Loucy (cell line): Measurements from ENCODE around the gene C1orf167.
A peak's percentile ranks its signal among the peaks of the same experiment; 100 is the strongest.

ENCODE experiments used
- H2AFZ ChIP-seq: fragments of 200-600 bp; sonication (generic); 2 replicates; pipeline ENCODE4 v1.6.0; 2016; ENCODE audit warnings: antibody characterized with exemption, mild to moderate bottlenecking, low read length, moderate library complexity
- H3F3A ChIP-seq: fragments of 200-600 bp; 2 replicates; pipeline ENCODE4 v1.6.0; 2016; ENCODE audit warnings: antibody characterized with exemption, low read depth, mild to moderate bottlenecking
- H3K27me3 ChIP-seq: fragments of 200-600 bp; sonication (generic); 2 replicates; pipeline ENCODE4 v1.6.1; 2014; ENCODE audit warnings: low read length, mild to moderate bottlenecking; ENCODE audit not compliant: insufficient read depth, poor library complexity, severe bottlenecking
- H3K36me3 ChIP-seq: fragments of 200-600 bp; sonication (generic); 2 replicates; pipeline ENCODE4 v1.6.1; 2016; ENCODE audit warnings: low read length; ENCODE audit not compliant: insufficient read depth
- H3K4me1 ChIP-seq: fragments of 200-600 bp; sonication (generic); 2 replicates; pipeline ENCODE4 v1.5.1; 2014; ENCODE audit warnings: low read length, mild to moderate bottlenecking; ENCODE audit not compliant: insufficient read depth, poor library complexity, severe bottlenecking
- H3K4me2 ChIP-seq: fragments of 200-600 bp; sonication (generic); 2 replicates; pipeline ENCODE4 v1.6.0; 2014; ENCODE audit warnings: antibody characterized with exemption, low read length, low read depth, mild to moderate bottlenecking; ENCODE audit not compliant: poor library complexity, severe bottlenecking
- H3K4me3 ChIP-seq: fragments of 200-600 bp; sonication (generic); 2 replicates; pipeline ENCODE4 v1.5.1; 2014; ENCODE audit warnings: low read length, mild to moderate bottlenecking, mixed read lengths; ENCODE audit not compliant: poor library complexity, severe bottlenecking
- H3K79me2 ChIP-seq: fragments of 200-600 bp; sonication (generic); 2 replicates; pipeline ENCODE4 v1.6.1; 2014; ENCODE audit warnings: low read length; ENCODE audit not compliant: insufficient read depth
- H3K9ac ChIP-seq: fragments of 200-600 bp; sonication (generic); 2 replicates; pipeline ENCODE4 v1.6.0; 2014; ENCODE audit warnings: mild to moderate bottlenecking, low read depth, low read length, moderate library complexity; ENCODE audit not compliant: poor library complexity, severe bottlenecking
- H3K9me2 ChIP-seq: fragments of 200-600 bp; sonication (generic); replicated peaks from 2 replicates; pipeline ENCODE4 v1.6.1; 2016; ENCODE audit warnings: low read depth, low read length, mixed read lengths
- H3K9me3 ChIP-seq: fragments of 200-600 bp; sonication (generic); 2 replicates; pipeline ENCODE4 v1.6.1; 2014; ENCODE audit warnings: mild to moderate bottlenecking, antibody characterized with exemption, low read length, low read depth; ENCODE audit not compliant: insufficient read depth
- H4K20me1 ChIP-seq: fragments of 200-600 bp; sonication (generic); 2 replicates; pipeline ENCODE4 v1.6.0; 2014; ENCODE audit warnings: antibody characterized with exemption, low read length, mild to moderate bottlenecking; ENCODE audit not compliant: insufficient read depth, poor library complexity, severe bottlenecking
- EZH2phosphoT487 ChIP-seq: fragments of 200-600 bp; IDR thresholded peaks from 2 replicates; pipeline ENCODE4 v1.6.1; 2018; ENCODE audit warnings: antibody characterized with exemption, mild to moderate bottlenecking, moderate library complexity, borderline replicate concordance
- TF ChIP-seq, protein P1 (sequence below): fragments of 200-600 bp; sonication (generic); conservative IDR thresholded peaks from 2 replicates; pipeline ENCODE4 v1.5.1; 2014; ENCODE audit warnings: mild to moderate bottlenecking, antibody characterized with exemption, low read length

The C1orf167 gene

DNA sequence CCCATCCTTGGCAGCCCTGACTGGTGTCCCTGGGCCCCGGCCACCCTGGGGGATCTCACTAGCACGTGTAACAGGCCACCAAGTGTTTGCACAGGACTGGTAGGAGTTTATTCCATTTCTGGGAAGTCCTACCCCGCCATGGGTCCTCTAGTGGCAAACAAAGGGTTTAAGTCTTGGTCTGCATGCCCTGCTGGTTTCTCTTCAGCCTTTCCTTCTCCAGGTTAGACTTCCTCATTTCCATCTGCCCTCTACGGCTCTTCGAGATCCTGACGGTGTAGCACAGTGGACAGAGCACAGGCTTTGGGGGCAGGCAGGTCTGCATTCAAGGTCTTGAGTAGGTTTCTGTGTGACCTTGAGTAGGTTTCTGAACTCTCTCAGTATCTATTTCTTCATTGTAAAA is 23.2 kb upstream of the C1orf167 start:
- Histone ChIP-seq H3K4me1 (peaks cover 78% of the 10 kb centered on the region), H3K9me3 (no peaks in the 10 kb centered on the region), H3K4me3 (no peak overlapping the region), H3K9me2 (no peaks in the 10 kb centered on the region), H3F3A (peaks cover 8% of the 10 kb centered on the region; the same call in 1 of the 2 replicates), H3K27me3 (no peaks in the 10 kb centered on the region), H3K79me2 (no peaks in the 10 kb centered on the region), H4K20me1 (no peaks in the 10 kb centered on the region), H2AFZ (no peak overlapping the region), H3K4me2 (peak overlapping the region; percentile 89), H3K9ac (peak overlapping the region; percentile 81), H3K36me3 (no peaks in the 10 kb centered on the region)
- TF ChIP-seq, protein P1, sequence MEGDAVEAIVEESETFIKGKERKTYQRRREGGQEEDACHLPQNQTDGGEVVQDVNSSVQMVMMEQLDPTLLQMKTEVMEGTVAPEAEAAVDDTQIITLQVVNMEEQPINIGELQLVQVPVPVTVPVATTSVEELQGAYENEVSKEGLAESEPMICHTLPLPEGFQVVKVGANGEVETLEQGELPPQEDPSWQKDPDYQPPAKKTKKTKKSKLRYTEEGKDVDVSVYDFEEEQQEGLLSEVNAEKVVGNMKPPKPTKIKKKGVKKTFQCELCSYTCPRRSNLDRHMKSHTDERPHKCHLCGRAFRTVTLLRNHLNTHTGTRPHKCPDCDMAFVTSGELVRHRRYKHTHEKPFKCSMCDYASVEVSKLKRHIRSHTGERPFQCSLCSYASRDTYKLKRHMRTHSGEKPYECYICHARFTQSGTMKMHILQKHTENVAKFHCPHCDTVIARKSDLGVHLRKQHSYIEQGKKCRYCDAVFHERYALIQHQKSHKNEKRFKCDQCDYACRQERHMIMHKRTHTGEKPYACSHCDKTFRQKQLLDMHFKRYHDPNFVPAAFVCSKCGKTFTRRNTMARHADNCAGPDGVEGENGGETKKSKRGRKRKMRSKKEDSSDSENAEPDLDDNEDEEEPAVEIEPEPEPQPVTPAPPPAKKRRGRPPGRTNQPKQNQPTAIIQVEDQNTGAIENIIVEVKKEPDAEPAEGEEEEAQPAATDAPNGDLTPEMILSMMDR, result no peak; the same call in 1 of the 2 replicates
- TF ChIP-seq EZH2phosphoT487, result no peak

DNA sequence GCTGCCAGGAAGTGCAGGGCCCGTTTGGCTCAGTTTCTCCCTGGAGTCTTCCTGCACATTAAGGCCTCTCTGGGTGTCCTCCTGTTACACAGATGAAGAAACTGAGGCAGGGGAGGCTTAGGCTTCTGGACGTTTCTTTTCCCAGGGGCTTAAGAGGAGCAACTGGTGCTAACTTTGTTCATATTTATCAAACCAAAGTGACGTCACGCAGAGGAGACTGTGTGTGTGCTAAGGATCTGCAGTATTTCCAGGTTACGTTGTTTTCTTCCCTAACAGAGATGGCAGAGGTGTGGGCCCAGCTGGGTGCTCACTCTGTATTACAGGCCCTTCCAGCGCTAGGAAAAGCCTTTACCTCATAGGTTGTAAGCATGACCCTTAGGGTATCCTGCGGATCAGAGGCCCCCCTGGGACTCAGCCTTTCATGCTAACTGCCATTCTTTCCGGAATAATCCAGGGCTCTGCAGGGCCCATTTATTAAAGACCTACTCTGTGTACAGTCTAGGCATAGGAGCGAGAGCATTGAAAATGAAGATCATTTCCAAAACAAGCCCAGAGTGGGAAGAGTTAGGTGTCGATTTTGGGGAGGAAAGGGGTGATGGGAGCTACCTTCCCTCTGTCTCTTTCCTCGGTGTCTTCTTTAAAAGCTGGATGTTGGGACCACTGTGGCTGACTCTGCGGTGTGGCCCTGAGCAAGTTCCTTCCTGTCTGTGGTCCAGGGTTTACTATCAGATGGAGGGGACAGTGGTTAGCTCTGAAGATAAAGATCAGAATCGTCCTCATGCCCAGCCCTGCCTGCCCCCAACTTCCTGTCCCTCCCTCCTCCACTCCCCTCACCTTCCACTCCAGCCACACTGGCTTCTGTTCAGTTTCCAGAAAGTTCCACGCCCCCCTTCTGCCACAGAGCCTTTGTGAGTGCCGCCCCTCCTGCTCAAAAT is 21.5 kb upstream of the C1orf167 start:
- Histone ChIP-seq H3K9me3 (no peaks in the 10 kb centered on the region), H3K27me3 (no peaks in the 10 kb centered on the region), H3K9ac (peak overlapping the region; percentile 63), H3K4me3 (peak overlapping the region; percentile 66), H3K79me2 (no peaks in the 10 kb centered on the region), H3K36me3 (no peaks in the 10 kb centered on the region), H3K4me2 (peak overlapping the region; percentile 82), H3F3A (peaks cover 8% of the 10 kb centered on the region; the same call in 1 of the 2 replicates), H2AFZ (no peak overlapping the region), H3K9me2 (no peaks in the 10 kb centered on the region), H4K20me1 (no peaks in the 10 kb centered on the region), H3K4me1 (peaks cover 74% of the 10 kb centered on the region)
- no peak; the same call in 1 of the 2 replicates for TF ChIP-seq EZH2phosphoT487
- TF ChIP-seq, protein P1, result no peak

DNA sequence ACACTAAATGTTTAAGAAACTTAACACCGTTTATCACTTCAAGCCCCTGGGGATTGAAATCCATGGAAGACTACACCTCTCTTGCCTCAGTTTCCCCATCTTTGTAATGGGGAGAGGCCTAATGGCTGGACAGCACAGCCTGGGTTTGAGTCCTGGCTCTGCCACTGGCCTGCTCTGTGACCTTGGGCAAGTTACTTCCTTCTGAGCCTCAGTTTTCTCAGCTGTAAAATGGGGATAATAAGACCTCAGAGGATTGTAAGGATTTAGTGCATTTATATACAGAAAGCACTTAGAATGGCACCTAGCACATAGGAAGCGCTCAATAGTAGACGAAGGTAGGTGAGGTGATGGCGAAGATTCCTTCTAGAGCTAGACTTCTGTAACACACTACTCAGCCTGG is 20.5 kb upstream of the C1orf167 start:
- Histone ChIP-seq H3K36me3 (no peaks in the 10 kb centered on the region), H2AFZ (no peak overlapping the region), H3K4me2 (peak overlapping the region; percentile 82), H3K4me3 (peak overlapping the region; percentile 66), H3K9me2 (no peaks in the 10 kb centered on the region), H3K4me1 (peaks cover 74% of the 10 kb centered on the region), H3K79me2 (no peaks in the 10 kb centered on the region), H3K9me3 (no peaks in the 10 kb centered on the region), H4K20me1 (no peaks in the 10 kb centered on the region), H3K9ac (peak overlapping the region; percentile 63), H3K27me3 (no peaks in the 10 kb centered on the region), H3F3A (peaks cover 6% of the 10 kb centered on the region; the same call in 1 of the 2 replicates)
- TF ChIP-seq, protein P1, result no peak
- TF ChIP-seq EZH2phosphoT487, result no peak
